ENCODE data around the gene CLIC4. TPM values are rescaled to one million over a fixed set of nuclear protein-coding genes. Genes with fewer than 3 reads are reported as not detected.

The CLIC4 gene
- total RNA-seq, 1 experiment from 2014 or later: 262 TPM

GRCh38 chr1:24868016-24868875 is 123.0 kb downstream of the CLIC4 start:
- Mint-ChIP-seq H3K36me3 (no peaks in the 10 kb centered on the region), H3K27me3 (ENCODE audit: low read depth) (no peaks in the 10 kb centered on the region; the same call in 1 of the 2 replicates), H3K9me3 (no peaks in the 10 kb centered on the region), H3K27ac (no peak overlapping the region), H3K4me1 (peaks cover 8% of the 10 kb centered on the region), H3K4me3 (no peak overlapping the region)
- ChIA-PET CTCF (no interaction called here), POLR2A (interaction anchor here (0.6 kb wide), 1 partner anchor 44 kb away, joined by 7 read pairs; no protein-coding TSS in a partner anchor)
- ATAC-seq (no peak), DNase-seq (ENCODE audit: low spot score) (no peak)
- TF ChIP-seq FOXK1 (CRISPR knock-in tag; IDR thresholded peaks at IDR 0.05): no peak
- no peak for TF ChIP-seq ZNF121 (CRISPR knock-in tag; IDR thresholded peaks at IDR 0.05)
- no peak for TF ChIP-seq ZNF423 (CRISPR knock-in tag; IDR thresholded peaks at IDR 0.05)
- TF ChIP-seq FOXP1 (CRISPR knock-in tag; IDR thresholded peaks at IDR 0.05; ENCODE audit: borderline replicate concordance): no peak

- Mint-ChIP-seq H3K4me1 (peaks cover 6% of the 10 kb centered on the region), H3K27ac (no peak overlapping the region), H3K4me3 (no peak overlapping the region), H3K36me3 (no peaks in the 10 kb centered on the region), H3K9me3 (no peaks in the 10 kb centered on the region), H3K27me3 (ENCODE audit: low read depth) (no peaks in the 10 kb centered on the region; the same call in 1 of the 2 replicates)
- DNase-seq (ENCODE audit: low spot score) (no peak), ATAC-seq (no peak)
- ChIA-PET CTCF (interaction anchor here (1.1 to 2.0 kb wide), 2 partner anchors 9 to 39 kb away, joined by 3 to 4 read pairs; no protein-coding TSS in a partner anchor), POLR2A (no interaction called here)
- no peak for TF ChIP-seq SMAD4 (CRISPR knock-in tag; IDR thresholded peaks at IDR 0.05)
- TF ChIP-seq FOXP1 (CRISPR knock-in tag; IDR thresholded peaks at IDR 0.05; ENCODE audit: borderline replicate concordance): no peak
- no peak for TF ChIP-seq PREB (CRISPR knock-in tag; IDR thresholded peaks at IDR 0.05; ENCODE audit: borderline replicate concordance)
- TF ChIP-seq ZNF263 (CRISPR knock-in tag; IDR thresholded peaks at IDR 0.05; ENCODE audit: low read depth): no peak
- TF ChIP-seq, protein P1, sequence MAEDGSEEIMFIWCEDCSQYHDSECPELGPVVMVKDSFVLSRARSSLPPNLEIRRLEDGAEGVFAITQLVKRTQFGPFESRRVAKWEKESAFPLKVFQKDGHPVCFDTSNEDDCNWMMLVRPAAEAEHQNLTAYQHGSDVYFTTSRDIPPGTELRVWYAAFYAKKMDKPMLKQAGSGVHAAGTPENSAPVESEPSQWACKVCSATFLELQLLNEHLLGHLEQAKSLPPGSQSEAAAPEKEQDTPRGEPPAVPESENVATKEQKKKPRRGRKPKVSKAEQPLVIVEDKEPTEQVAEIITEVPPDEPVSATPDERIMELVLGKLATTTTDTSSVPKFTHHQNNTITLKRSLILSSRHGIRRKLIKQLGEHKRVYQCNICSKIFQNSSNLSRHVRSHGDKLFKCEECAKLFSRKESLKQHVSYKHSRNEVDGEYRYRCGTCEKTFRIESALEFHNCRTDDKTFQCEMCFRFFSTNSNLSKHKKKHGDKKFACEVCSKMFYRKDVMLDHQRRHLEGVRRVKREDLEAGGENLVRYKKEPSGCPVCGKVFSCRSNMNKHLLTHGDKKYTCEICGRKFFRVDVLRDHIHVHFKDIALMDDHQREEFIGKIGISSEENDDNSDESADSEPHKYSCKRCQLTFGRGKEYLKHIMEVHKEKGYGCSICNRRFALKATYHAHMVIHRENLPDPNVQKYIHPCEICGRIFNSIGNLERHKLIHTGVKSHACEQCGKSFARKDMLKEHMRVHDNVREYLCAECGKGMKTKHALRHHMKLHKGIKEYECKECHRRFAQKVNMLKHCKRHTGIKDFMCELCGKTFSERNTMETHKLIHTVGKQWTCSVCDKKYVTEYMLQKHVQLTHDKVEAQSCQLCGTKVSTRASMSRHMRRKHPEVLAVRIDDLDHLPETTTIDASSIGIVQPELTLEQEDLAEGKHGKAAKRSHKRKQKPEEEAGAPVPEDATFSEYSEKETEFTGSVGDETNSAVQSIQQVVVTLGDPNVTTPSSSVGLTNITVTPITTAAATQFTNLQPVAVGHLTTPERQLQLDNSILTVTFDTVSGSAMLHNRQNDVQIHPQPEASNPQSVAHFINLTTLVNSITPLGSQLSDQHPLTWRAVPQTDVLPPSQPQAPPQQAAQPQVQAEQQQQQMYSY (CRISPR knock-in tag; IDR thresholded peaks at IDR 0.05): no peak
- no peak for TF ChIP-seq E2F1 (CRISPR knock-in tag; IDR thresholded peaks at IDR 0.05)
- no peak for TF ChIP-seq JAZF1 (CRISPR knock-in tag; IDR thresholded peaks at IDR 0.05)
- TF ChIP-seq E2F5 (CRISPR knock-in tag; IDR thresholded peaks at IDR 0.05): no peak
- TF ChIP-seq ZNF281 (CRISPR knock-in tag; IDR thresholded peaks at IDR 0.05): no peak
- TF ChIP-seq, protein P2, sequence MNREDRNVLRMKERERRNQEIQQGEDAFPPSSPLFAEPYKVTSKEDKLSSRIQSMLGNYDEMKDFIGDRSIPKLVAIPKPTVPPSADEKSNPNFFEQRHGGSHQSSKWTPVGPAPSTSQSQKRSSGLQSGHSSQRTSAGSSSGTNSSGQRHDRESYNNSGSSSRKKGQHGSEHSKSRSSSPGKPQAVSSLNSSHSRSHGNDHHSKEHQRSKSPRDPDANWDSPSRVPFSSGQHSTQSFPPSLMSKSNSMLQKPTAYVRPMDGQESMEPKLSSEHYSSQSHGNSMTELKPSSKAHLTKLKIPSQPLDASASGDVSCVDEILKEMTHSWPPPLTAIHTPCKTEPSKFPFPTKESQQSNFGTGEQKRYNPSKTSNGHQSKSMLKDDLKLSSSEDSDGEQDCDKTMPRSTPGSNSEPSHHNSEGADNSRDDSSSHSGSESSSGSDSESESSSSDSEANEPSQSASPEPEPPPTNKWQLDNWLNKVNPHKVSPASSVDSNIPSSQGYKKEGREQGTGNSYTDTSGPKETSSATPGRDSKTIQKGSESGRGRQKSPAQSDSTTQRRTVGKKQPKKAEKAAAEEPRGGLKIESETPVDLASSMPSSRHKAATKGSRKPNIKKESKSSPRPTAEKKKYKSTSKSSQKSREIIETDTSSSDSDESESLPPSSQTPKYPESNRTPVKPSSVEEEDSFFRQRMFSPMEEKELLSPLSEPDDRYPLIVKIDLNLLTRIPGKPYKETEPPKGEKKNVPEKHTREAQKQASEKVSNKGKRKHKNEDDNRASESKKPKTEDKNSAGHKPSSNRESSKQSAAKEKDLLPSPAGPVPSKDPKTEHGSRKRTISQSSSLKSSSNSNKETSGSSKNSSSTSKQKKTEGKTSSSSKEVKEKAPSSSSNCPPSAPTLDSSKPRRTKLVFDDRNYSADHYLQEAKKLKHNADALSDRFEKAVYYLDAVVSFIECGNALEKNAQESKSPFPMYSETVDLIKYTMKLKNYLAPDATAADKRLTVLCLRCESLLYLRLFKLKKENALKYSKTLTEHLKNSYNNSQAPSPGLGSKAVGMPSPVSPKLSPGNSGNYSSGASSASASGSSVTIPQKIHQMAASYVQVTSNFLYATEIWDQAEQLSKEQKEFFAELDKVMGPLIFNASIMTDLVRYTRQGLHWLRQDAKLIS (CRISPR knock-in tag; IDR thresholded peaks at IDR 0.05; ENCODE audit: borderline replicate concordance): no peak
- no peak for TF ChIP-seq PRRX2 (CRISPR knock-in tag; IDR thresholded peaks at IDR 0.05)
- TF ChIP-seq MXD4 (CRISPR knock-in tag; IDR thresholded peaks at IDR 0.05; ENCODE audit: borderline replicate concordance): no peak
- TF ChIP-seq ZNF232 (CRISPR knock-in tag; IDR thresholded peaks at IDR 0.05): no peak
- no peak for TF ChIP-seq NR3C1 (CRISPR knock-in tag; conservative IDR thresholded peaks at IDR 0.05; ENCODE audit: low read depth)
- TF ChIP-seq ESRRA (CRISPR knock-in tag; IDR thresholded peaks at IDR 0.05; ENCODE audit: borderline replicate concordance): no peak
- no peak for TF ChIP-seq EMX1 (CRISPR knock-in tag; IDR thresholded peaks at IDR 0.05)
- TF ChIP-seq RORB (CRISPR knock-in tag; IDR thresholded peaks at IDR 0.05): no peak
Measured at GRCh38 chr1:24870551-24871195, 125.4 kb downstream of the CLIC4 start.
